DMS53 (cell line): ENCODE results near the gene VEGFA.
A peak's percentile ranks its signal among the peaks of the same experiment; 100 is the strongest.

Source experiments
- DNase-seq: peaks from one replicate; lab custom pipeline; 2025; lab: John Stamatoyannopoulos, UW

The VEGFA gene

GRCh38 chr6:43785220-43785752 is 15.3 kb downstream of the VEGFA start:
- DNase-seq: no peak

- DNase-seq: no peak
Observed at GRCh38 chr6:43785904-43786303, 15.9 kb downstream of the VEGFA start.

- peak; percentile 28 for DNase-seq
Observed at GRCh38 chr6:43786664-43787329, 16.8 kb downstream of the VEGFA start.

GRCh38 chr6:43788301-43788700 is 18.3 kb downstream of the VEGFA start:
- DNase-seq: no peak

- DNase-seq: no peak
Observed at GRCh38 chr6:43789447-43789846, 19.4 kb downstream of the VEGFA start.

- DNase-seq: no peak
Observed at GRCh38 chr6:43790031-43790430, 20.0 kb downstream of the VEGFA start.

GRCh38 chr6:43791745-43792422 is 21.9 kb downstream of the VEGFA start:
- DNase-seq: no peak

GRCh38 chr6:43793154-43793874 is 23.3 kb downstream of the VEGFA start:
- DNase-seq: no peak

GRCh38 chr6:43793875-43794242 is 23.8 kb downstream of the VEGFA start:
- no peak for DNase-seq

GRCh38 chr6:43795421-43795820 is 25.4 kb downstream of the VEGFA start:
- DNase-seq: no peak

GRCh38 chr6:43796168-43796567 is 26.2 kb downstream of the VEGFA start:
- no peak for DNase-seq

- DNase-seq: peak; percentile 67
Observed at GRCh38 chr6:43796903-43797890, 27.2 kb downstream of the VEGFA start.

GRCh38 chr6:43797919-43798318 is 27.9 kb downstream of the VEGFA start:
- DNase-seq: no peak

- peak; percentile 100 for DNase-seq
Observed at GRCh38 chr6:43798688-43799444, 28.9 kb downstream of the VEGFA start.

GRCh38 chr6:43799551-43800297 is 29.7 kb downstream of the VEGFA start:
- no peak for DNase-seq

- no peak for DNase-seq
Observed at GRCh38 chr6:43800298-43800623, 30.2 kb downstream of the VEGFA start.

GRCh38 chr6:43800746-43801494 is 30.9 kb downstream of the VEGFA start:
- peak; percentile 46 for DNase-seq

GRCh38 chr6:43801495-43802181 is 31.6 kb downstream of the VEGFA start:
- DNase-seq: no peak
